ENCODE measurements around the gene LMTK3. TPM values are rescaled to one million over a fixed set of nuclear protein-coding genes. Genes with fewer than 3 reads are reported as not detected.

Gene LMTK3
- total and polyA plus RNA-seq, 2 experiments from 2014 or later: 1.3 to 3.7 TPM

GRCh38 chr19:48455908-48456562 lies 55.6 kb downstream of the LMTK3 start:
- H3K4me1 ChIP-seq (ENCODE audit: insufficient read depth): no peaks in the 10 kb centered on the region
- no peaks in the 10 kb centered on the region for H3K36me3 ChIP-seq (replicated peaks; ENCODE audit: insufficient read depth, low read depth)
- no peak for DNase-seq (ENCODE audit: low spot score)
- 95% methylated on average over 11 of the region's 11 CpGs for WGBS (ENCODE audit: low lambda C conversion rate, missing lambda C conversion rate)
- no peak overlapping the region for H3K27ac ChIP-seq
- H3K27me3 ChIP-seq: no peaks in the 10 kb centered on the region
- H2AFZ ChIP-seq: no peak overlapping the region
- H3K79me2 ChIP-seq: no peaks in the 10 kb centered on the region
- H4K20me1 ChIP-seq (ENCODE audit: insufficient read depth, poor library complexity, severe bottlenecking): no peaks in the 10 kb centered on the region
- no peak overlapping the region for H3K4me3 ChIP-seq
- TF ChIP-seq EZH2phosphoT487 (IDR thresholded peaks at IDR 0.05; ENCODE audit: low read depth, severe bottlenecking, unreplicated experiment): no peak
- TF ChIP-seq EZH2 (IDR thresholded peaks at IDR 0.05; ENCODE audit: borderline replicate concordance): no peak
- TF ChIP-seq, protein P1, sequence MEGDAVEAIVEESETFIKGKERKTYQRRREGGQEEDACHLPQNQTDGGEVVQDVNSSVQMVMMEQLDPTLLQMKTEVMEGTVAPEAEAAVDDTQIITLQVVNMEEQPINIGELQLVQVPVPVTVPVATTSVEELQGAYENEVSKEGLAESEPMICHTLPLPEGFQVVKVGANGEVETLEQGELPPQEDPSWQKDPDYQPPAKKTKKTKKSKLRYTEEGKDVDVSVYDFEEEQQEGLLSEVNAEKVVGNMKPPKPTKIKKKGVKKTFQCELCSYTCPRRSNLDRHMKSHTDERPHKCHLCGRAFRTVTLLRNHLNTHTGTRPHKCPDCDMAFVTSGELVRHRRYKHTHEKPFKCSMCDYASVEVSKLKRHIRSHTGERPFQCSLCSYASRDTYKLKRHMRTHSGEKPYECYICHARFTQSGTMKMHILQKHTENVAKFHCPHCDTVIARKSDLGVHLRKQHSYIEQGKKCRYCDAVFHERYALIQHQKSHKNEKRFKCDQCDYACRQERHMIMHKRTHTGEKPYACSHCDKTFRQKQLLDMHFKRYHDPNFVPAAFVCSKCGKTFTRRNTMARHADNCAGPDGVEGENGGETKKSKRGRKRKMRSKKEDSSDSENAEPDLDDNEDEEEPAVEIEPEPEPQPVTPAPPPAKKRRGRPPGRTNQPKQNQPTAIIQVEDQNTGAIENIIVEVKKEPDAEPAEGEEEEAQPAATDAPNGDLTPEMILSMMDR (IDR thresholded peaks at IDR 0.05; ENCODE audit: poor library complexity): no peak
- H3K9me2 ChIP-seq (replicated peaks; ENCODE audit: insufficient read depth): no peaks in the 10 kb centered on the region
- no peaks in the 10 kb centered on the region for H3K9me3 ChIP-seq (ENCODE audit: low read depth)
- H3K4me2 ChIP-seq: no peak overlapping the region

GRCh38 chr19:48455171-48455907 lies 56.3 kb downstream of the LMTK3 start, which contains the start of gene KCNJ14:
TSS of gene KCNJ14 (plus strand) at chr19:48455574. CDS start at chr19:48461725, 6,151 bp downstream.
- no peaks in the 10 kb centered on the region for H3K27me3 ChIP-seq
- no peaks in the 10 kb centered on the region for H4K20me1 ChIP-seq (ENCODE audit: insufficient read depth, poor library complexity, severe bottlenecking)
- no peaks in the 10 kb centered on the region for H3K9me2 ChIP-seq (replicated peaks; ENCODE audit: insufficient read depth)
- H3K36me3 ChIP-seq (replicated peaks; ENCODE audit: insufficient read depth, low read depth): no peaks in the 10 kb centered on the region
- 96% methylated on average over 15 of the region's 16 CpGs for WGBS (ENCODE audit: low lambda C conversion rate, missing lambda C conversion rate)
- no peak within 1 kb of the TSS for H3K27ac ChIP-seq
- DNase-seq (ENCODE audit: low spot score): no peak
- no peaks in the 10 kb centered on the region for H3K4me1 ChIP-seq (ENCODE audit: insufficient read depth)
- no peaks in the 10 kb centered on the region for H3K9me3 ChIP-seq (ENCODE audit: low read depth)
- H3K4me2 ChIP-seq: no peak within 1 kb of the TSS
- no peak within 1 kb of the TSS for H3K4me3 ChIP-seq
- TF ChIP-seq EZH2 (IDR thresholded peaks at IDR 0.05; ENCODE audit: borderline replicate concordance): no peak
- TF ChIP-seq, protein P1 (IDR thresholded peaks at IDR 0.05; ENCODE audit: poor library complexity): no peak
- TF ChIP-seq EZH2phosphoT487 (IDR thresholded peaks at IDR 0.05; ENCODE audit: low read depth, severe bottlenecking, unreplicated experiment): no peak
- no peak within 1 kb of the TSS for H2AFZ ChIP-seq
- H3K79me2 ChIP-seq: no peaks in the 10 kb centered on the region

DNA sequence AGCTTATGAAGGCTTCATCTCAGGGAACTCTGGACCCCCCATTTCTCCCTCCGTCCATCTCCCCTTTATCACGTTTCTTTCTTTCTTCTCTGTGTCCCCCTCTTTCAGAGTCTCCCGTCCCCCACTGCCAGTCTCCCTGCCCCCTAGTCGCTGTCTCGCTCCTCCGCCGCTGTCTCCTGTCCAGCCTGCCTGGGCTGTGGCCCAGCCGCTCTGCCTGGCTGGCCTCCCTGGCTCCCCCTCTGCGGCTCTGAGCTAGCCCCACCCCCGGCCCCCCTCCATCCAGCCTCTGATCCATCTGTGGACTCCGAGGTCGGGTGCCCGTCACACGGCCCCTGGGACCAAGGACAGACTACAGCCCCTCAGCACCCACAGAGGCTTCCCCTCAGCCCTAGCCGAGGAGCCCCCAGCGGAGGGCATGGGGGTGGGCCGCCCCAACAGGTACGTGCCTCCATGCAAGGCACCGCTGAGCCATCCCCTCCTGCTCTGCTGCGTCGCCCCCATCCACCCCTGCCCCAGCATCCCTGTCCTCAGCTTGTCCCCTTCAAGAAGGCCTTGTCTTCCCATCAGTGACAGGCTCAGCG lies 57.4 kb downstream of the LMTK3 start:
- no peaks in the 10 kb centered on the region for H3K36me3 ChIP-seq (replicated peaks; ENCODE audit: insufficient read depth, low read depth)

More for the DNA sequence above, 57.4 kb downstream of the LMTK3 start:
- no peak overlapping the region for H2AFZ ChIP-seq
- WGBS (ENCODE audit: low lambda C conversion rate, missing lambda C conversion rate): 95% methylated on average over 15 of the region's 22 CpGs
- no peaks in the 10 kb centered on the region for H4K20me1 ChIP-seq (ENCODE audit: insufficient read depth, poor library complexity, severe bottlenecking)
- H3K9me2 ChIP-seq (replicated peaks; ENCODE audit: insufficient read depth): no peaks in the 10 kb centered on the region
- no peak overlapping the region for H3K27ac ChIP-seq
- no peak overlapping the region for H3K4me2 ChIP-seq
- H3K4me3 ChIP-seq: no peak overlapping the region
- TF ChIP-seq, protein P1 (IDR thresholded peaks at IDR 0.05; ENCODE audit: poor library complexity): no peak
- TF ChIP-seq EZH2phosphoT487 (IDR thresholded peaks at IDR 0.05; ENCODE audit: low read depth, severe bottlenecking, unreplicated experiment): no peak
- no peak for TF ChIP-seq EZH2 (IDR thresholded peaks at IDR 0.05; ENCODE audit: borderline replicate concordance)
- H3K27me3 ChIP-seq: no peaks in the 10 kb centered on the region
- no peaks in the 10 kb centered on the region for H3K9me3 ChIP-seq (ENCODE audit: low read depth)
- no peak for DNase-seq (ENCODE audit: low spot score)
- no peaks in the 10 kb centered on the region for H3K4me1 ChIP-seq (ENCODE audit: insufficient read depth)
- no peaks in the 10 kb centered on the region for H3K79me2 ChIP-seq

All from hepatocyte (in vitro differentiated cells).